ENCODE results near the gene TJP1.

TJP1 gene

DNA sequence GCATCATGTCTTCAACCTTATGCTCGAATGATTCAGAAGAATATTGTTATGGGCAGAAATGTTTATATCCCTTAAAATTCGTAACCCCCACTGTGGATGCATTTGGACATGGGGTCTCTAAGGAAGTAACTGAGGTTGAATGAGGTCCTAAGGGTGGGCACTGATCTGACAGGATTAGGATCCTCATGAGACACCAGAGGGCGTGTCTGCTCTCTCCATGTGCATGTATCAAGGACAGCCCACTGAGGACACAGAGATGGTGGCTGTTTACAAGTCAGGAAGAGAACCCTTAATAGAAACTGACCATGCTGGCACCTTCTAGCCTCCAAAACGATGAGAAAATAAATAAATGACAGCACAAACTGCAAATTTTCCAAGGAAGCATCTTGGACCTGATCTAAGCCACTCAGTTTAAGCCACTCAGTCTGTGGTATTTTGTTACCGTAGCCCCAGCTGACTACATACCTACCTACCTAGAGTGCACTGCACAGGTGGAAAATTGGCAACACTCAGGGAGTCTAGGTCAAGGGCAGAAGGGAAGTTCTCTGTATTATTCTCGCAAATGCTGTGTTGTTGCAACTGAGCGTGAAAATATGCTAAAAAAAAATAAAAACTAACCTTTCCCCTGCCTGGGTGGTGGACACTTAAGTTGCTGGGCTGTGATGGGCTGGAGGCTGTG lies 126.6 kb downstream of the TJP1 start:
- peak; percentile 66 for DNase-seq
- peak overlapping the region; percentile 98 for H3K27ac ChIP-seq
- H3K4me3 ChIP-seq (ENCODE audit: low read depth, low read length), result no peak overlapping the region
- peaks cover 13% of the 10 kb centered on the region for H3K36me3 ChIP-seq
- H3K27me3 ChIP-seq (ENCODE audit: insufficient read depth, low read depth, severe bottlenecking), result no peaks in the 10 kb centered on the region
- no peaks in the 10 kb centered on the region for H3K9me3 ChIP-seq (ENCODE audit: severe bottlenecking)
- TF ChIP-seq, protein P1, sequence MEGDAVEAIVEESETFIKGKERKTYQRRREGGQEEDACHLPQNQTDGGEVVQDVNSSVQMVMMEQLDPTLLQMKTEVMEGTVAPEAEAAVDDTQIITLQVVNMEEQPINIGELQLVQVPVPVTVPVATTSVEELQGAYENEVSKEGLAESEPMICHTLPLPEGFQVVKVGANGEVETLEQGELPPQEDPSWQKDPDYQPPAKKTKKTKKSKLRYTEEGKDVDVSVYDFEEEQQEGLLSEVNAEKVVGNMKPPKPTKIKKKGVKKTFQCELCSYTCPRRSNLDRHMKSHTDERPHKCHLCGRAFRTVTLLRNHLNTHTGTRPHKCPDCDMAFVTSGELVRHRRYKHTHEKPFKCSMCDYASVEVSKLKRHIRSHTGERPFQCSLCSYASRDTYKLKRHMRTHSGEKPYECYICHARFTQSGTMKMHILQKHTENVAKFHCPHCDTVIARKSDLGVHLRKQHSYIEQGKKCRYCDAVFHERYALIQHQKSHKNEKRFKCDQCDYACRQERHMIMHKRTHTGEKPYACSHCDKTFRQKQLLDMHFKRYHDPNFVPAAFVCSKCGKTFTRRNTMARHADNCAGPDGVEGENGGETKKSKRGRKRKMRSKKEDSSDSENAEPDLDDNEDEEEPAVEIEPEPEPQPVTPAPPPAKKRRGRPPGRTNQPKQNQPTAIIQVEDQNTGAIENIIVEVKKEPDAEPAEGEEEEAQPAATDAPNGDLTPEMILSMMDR (IDR thresholded peaks at IDR 0.05; ENCODE audit: low read depth, low read length), result peak; percentile 46; the same call in 1 of the 2 replicates

DNA sequence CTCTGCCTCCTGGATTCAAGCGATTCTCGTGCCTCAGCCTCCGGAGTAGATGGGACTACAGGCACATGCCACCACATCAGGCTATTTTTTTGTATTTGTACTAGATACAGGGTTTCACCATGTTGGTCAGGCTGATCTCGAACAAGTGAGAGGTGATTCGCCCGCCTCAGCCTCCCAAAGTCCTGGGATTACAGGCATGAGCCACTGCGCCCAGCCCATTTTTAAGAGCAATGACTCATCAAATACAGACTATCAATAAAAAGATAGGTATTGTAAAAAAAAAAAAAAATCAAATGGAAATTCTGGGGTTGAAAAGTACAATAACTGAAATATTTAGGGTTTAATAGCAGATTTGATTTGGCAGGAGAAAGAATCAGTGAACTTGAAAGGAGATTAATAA lies 129.0 kb downstream of the TJP1 start:
- Histone ChIP-seq H3K27me3 (ENCODE audit: insufficient read depth, low read depth, severe bottlenecking) (no peaks in the 10 kb centered on the region), H3K4me3 (ENCODE audit: low read depth, low read length) (no peak overlapping the region), H3K36me3 (peaks cover 3% of the 10 kb centered on the region), H3K27ac (no peak overlapping the region), H3K9me3 (ENCODE audit: severe bottlenecking) (no peaks in the 10 kb centered on the region)
- no peak for DNase-seq
- TF ChIP-seq, protein P1 (IDR thresholded peaks at IDR 0.05; ENCODE audit: low read depth, low read length), result no peak

DNA sequence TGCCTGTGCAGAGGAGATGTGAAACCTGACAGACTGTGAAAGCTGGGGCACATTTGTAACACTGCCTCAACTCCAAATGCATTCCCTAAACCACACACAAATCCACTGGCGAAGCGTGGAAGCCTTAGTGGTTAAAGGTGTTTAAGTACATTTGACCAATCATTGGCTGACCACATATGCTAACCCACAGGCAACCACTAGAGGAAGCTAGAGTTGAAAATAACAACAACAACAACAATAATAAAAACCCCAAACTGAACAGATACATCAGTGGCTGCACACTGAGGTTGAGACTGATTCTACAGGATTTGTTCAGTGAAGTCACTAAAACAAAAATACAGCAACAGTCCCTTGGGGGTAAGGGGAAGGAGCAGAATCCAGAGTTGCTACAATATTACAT lies 129.7 kb downstream of the TJP1 start:
- no peak for DNase-seq
- TF ChIP-seq, protein P1 (IDR thresholded peaks at IDR 0.05; ENCODE audit: low read depth, low read length), result peak; percentile 46
- H3K4me3 ChIP-seq (ENCODE audit: low read depth, low read length), result no peak overlapping the region
- no peaks in the 10 kb centered on the region for H3K9me3 ChIP-seq (ENCODE audit: severe bottlenecking)
- peak overlapping the region; percentile 22; the same call in 1 of the 2 replicates for H3K27ac ChIP-seq
- peaks cover 3% of the 10 kb centered on the region for H3K36me3 ChIP-seq
- H3K27me3 ChIP-seq (ENCODE audit: insufficient read depth, low read depth, severe bottlenecking), result no peaks in the 10 kb centered on the region

DNA sequence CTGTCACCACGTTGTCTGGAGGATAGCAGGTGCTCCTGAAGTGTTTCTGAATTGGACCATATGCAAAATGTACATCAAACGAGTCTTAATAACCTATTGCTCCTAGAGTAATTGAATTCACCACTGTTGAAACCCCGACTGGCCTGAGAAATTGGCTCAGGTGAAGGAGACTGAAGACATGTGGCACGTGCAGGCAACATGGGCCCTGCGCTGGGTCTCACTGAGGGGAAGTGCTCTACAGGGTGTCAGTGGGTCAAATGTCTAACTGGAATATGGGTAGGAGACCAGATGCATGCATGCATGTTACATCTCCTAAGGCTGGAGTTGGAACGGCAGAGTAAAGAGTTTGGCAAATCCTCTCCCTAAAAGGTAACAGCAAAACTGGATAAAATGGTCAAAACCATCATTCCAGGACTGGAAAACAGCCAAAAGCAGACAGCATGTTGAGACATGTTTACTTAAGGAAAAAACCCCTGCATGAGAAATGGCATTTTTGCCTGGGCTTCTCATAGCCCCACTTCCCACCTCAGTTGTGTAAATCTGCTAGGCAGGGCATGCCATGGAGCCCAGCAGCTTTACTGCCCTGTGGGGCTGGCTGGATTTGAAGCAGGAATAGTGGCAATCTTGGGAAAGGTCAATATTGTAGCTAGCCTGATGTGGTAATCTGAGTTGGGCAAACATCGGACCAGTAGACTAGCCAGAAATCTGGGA lies 131.3 kb downstream of the TJP1 start:
- Histone ChIP-seq H3K36me3 (no peaks in the 10 kb centered on the region), H3K27ac (no peak overlapping the region), H3K27me3 (ENCODE audit: insufficient read depth, low read depth, severe bottlenecking) (no peaks in the 10 kb centered on the region), H3K4me3 (ENCODE audit: low read depth, low read length) (no peak overlapping the region), H3K9me3 (ENCODE audit: severe bottlenecking) (peaks cover 5% of the 10 kb centered on the region)
- DNase-seq, result no peak
- TF ChIP-seq, protein P1 (IDR thresholded peaks at IDR 0.05; ENCODE audit: low read depth, low read length), result no peak

DNA sequence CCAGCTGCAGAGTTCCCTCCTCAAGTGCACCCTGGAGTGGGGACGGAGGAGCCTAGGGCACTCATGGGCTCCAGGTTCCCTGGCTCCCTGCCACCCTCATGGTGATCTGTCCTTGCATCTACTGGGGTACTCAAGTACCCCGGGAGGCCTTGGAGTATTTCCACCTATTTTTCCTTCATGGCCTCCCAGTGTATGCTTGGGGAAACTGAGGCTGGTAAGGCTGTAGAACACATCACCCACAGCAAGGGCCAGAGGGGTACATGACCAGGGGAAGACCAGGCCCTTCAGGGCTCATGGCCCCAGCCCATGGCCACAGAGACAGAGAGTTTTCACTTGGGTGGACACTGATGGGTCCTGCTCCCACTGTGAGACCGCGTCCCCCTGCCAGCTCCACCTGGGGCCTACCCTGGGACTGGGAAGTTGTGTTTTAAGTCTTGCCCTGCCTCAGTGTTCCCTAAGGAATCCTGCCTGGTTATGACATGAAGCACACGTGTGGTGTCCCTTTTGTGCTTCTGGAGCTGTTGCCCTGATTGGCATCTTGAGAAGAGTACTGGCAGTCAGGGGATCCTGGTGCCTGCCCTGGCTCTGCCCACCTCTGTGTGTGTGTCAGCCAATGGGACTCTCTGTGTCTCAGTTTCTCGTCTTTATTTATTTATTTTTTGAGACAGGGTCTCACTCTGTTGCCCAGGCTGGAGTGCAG lies 132.8 kb downstream of the TJP1 start:
- H3K27me3 ChIP-seq (ENCODE audit: insufficient read depth, low read depth, severe bottlenecking), result no peaks in the 10 kb centered on the region
- no peak overlapping the region for H3K27ac ChIP-seq
- no peaks in the 10 kb centered on the region for H3K36me3 ChIP-seq
- H3K9me3 ChIP-seq (ENCODE audit: severe bottlenecking), result peaks cover 5% of the 10 kb centered on the region
- TF ChIP-seq, protein P1 (IDR thresholded peaks at IDR 0.05; ENCODE audit: low read depth, low read length), result no peak
- H3K4me3 ChIP-seq (ENCODE audit: low read depth, low read length), result no peak overlapping the region
- no peak for DNase-seq
